Activated naive CD4-positive, alpha-beta T cell treated with Interleukin-2 at 50 U/mL for 16 hours (primary cell): ENCODE results near the gene OTC.

ENCODE experiments used
- DNase-seq: peaks from one replicate; pipeline ENCODE4 v3.0.0-alpha.2; 2020

Gene OTC

GRCh38 chrX:38468563-38469157, 116.3 kb downstream of the OTC start:
- no peak for DNase-seq
